ENCODE results near the gene STUM.
A peak's percentile ranks its signal among the peaks of the same experiment; 100 is the strongest.
"Not testable (repeated sequence)": the region's sequence is repeated elsewhere in the genome, so short reads cannot be mapped to it uniquely, and the experiment has no call there.

Gene STUM

GRCh38 chr1:226627050-226627755, 78.6 kb downstream of the STUM start:
- DNase-seq (ENCODE audit: low read depth), result no peak

GRCh38 chr1:226627924-226628611, 79.5 kb downstream of the STUM start:
- no peak for DNase-seq (ENCODE audit: low read depth)

- no peak for DNase-seq (ENCODE audit: low read depth)
Measured at GRCh38 chr1:226628612-226629155, 80.1 kb downstream of the STUM start.

- DNase-seq (ENCODE audit: low read depth), result no peak
Measured at GRCh38 chr1:226629210-226629895, 80.8 kb downstream of the STUM start.

- no peak for DNase-seq (ENCODE audit: low read depth)
Measured at GRCh38 chr1:226629896-226630550, 81.5 kb downstream of the STUM start.

- DNase-seq (ENCODE audit: low read depth), result no peak
Measured at GRCh38 chr1:226630592-226630991, 82.0 kb downstream of the STUM start.

- DNase-seq (ENCODE audit: low read depth), result no peak
Measured at GRCh38 chr1:226631229-226632000, 82.9 kb downstream of the STUM start.

- DNase-seq (ENCODE audit: low read depth), result no peak
Measured at GRCh38 chr1:226632169-226632879, 83.8 kb downstream of the STUM start.

GRCh38 chr1:226632922-226633351, 84.4 kb downstream of the STUM start:
- peak; percentile 49 for DNase-seq (ENCODE audit: low read depth)

- DNase-seq (ENCODE audit: low read depth), result no peak
Measured at GRCh38 chr1:226633541-226634165, 85.1 kb downstream of the STUM start.

GRCh38 chr1:226634166-226634588, 85.6 kb downstream of the STUM start:
- DNase-seq (ENCODE audit: low read depth), result peak; percentile 75

- DNase-seq (ENCODE audit: low read depth), result no peak
Measured at GRCh38 chr1:226634611-226635246, 86.2 kb downstream of the STUM start.

- no peak for DNase-seq (ENCODE audit: low read depth)
Measured at GRCh38 chr1:226635456-226635941, 86.9 kb downstream of the STUM start.

- no peak for DNase-seq (ENCODE audit: low read depth)
Measured at GRCh38 chr1:226636847-226637096, 88.2 kb downstream of the STUM start.

GRCh38 chr1:226637147-226637935, 88.8 kb downstream of the STUM start:
- no peak for DNase-seq (ENCODE audit: low read depth)

GRCh38 chr1:226638001-226638601, 89.5 kb downstream of the STUM start:
- no peak for DNase-seq (ENCODE audit: low read depth)

- DNase-seq (ENCODE audit: low read depth), result no peak
Measured at GRCh38 chr1:226638608-226639007, 90.0 kb downstream of the STUM start.

GRCh38 chr1:226639206-226639605, 90.6 kb downstream of the STUM start:
- DNase-seq (ENCODE audit: low read depth), result not testable (repeated sequence)

GRCh38 chr1:226639631-226640061, 91.1 kb downstream of the STUM start:
- DNase-seq (ENCODE audit: low read depth), result no peak

All from stimulated activated CD4-positive, alpha-beta T cell treated with anti-CD3 and anti-CD28 coated beads, Interleukin-2, amount 100 ng/mL, for 4 hours (primary cell).